GM19239 (cell line): ENCODE data around the gene NKAIN2.
"Not testable (repeated sequence)": the region's sequence is repeated elsewhere in the genome, so short reads cannot be mapped to it uniquely, and the experiment has no call there.

Experiments used
- DNase-seq: peaks from one replicate; pipeline ENCODE4 v3.0.0; 2011; ENCODE audit warnings: low spot score; ENCODE audit not compliant: insufficient read length
- FAIRE-seq: peaks from 2 replicates; lab custom pipeline; 2011; peaks lifted over from hg19 to GRCh38; lab: Jason Lieb, UNC

The NKAIN2 gene

GRCh38 chr6:124462750-124463149 is 659.1 kb downstream of the NKAIN2 start:
- FAIRE-seq (no peak), DNase-seq (no peak)

- FAIRE-seq, result no peak
- DNase-seq, result no peak
Observed at GRCh38 chr6:124463271-124463670, 659.6 kb downstream of the NKAIN2 start.

- not testable (repeated sequence) for FAIRE-seq, DNase-seq
Observed at GRCh38 chr6:124464600-124464999, 660.9 kb downstream of the NKAIN2 start.

GRCh38 chr6:124466949-124467348 is 663.3 kb downstream of the NKAIN2 start:
- DNase-seq (no peak), FAIRE-seq (no peak)

GRCh38 chr6:124467366-124467765 is 663.7 kb downstream of the NKAIN2 start:
- DNase-seq (no peak), FAIRE-seq (no peak)

- FAIRE-seq (no peak), DNase-seq (no peak)
Observed at GRCh38 chr6:124470803-124471202, 667.1 kb downstream of the NKAIN2 start.

GRCh38 chr6:124475176-124475575 is 671.5 kb downstream of the NKAIN2 start:
- no peak for DNase-seq
- FAIRE-seq, result no peak

- FAIRE-seq (no peak), DNase-seq (no peak)
Observed at GRCh38 chr6:124478906-124479305, 675.2 kb downstream of the NKAIN2 start.

GRCh38 chr6:124479991-124480430 is 676.3 kb downstream of the NKAIN2 start:
- DNase-seq, result no peak
- no peak for FAIRE-seq

GRCh38 chr6:124482071-124482491 is 678.4 kb downstream of the NKAIN2 start:
- no peak for FAIRE-seq
- DNase-seq, result no peak

GRCh38 chr6:124487623-124488431 is 684.2 kb downstream of the NKAIN2 start:
- no peak for DNase-seq
- FAIRE-seq, result no peak

GRCh38 chr6:124490122-124490521 is 686.5 kb downstream of the NKAIN2 start:
- no peak for FAIRE-seq

GRCh38 chr6:124493259-124493658 is 689.6 kb downstream of the NKAIN2 start:
- DNase-seq (no peak), FAIRE-seq (no peak)

More at GRCh38 chr6:124490122-124490521, 686.5 kb downstream of the NKAIN2 start:
- no peak for DNase-seq

- FAIRE-seq (no peak), DNase-seq (no peak)
Observed at GRCh38 chr6:124494956-124495664, 691.4 kb downstream of the NKAIN2 start.

- DNase-seq (no peak), FAIRE-seq (no peak)
Observed at GRCh38 chr6:124495665-124496190, 692.1 kb downstream of the NKAIN2 start.

GRCh38 chr6:124496334-124496733 is 692.7 kb downstream of the NKAIN2 start:
- DNase-seq (no peak), FAIRE-seq (no peak)

GRCh38 chr6:124512431-124512830 is 708.8 kb downstream of the NKAIN2 start:
- DNase-seq, result no peak
- no peak for FAIRE-seq

- DNase-seq, result no peak
- no peak for FAIRE-seq
Observed at GRCh38 chr6:124517339-124517738, 713.7 kb downstream of the NKAIN2 start.

- FAIRE-seq (no peak), DNase-seq (no peak)
Observed at GRCh38 chr6:124520514-124520913, 716.8 kb downstream of the NKAIN2 start.

- DNase-seq, result no peak
- FAIRE-seq, result no peak
Observed at GRCh38 chr6:124522335-124522734, 718.7 kb downstream of the NKAIN2 start.
